ENCODE data around the gene HOXA4. TPM values are rescaled to one million over a fixed set of nuclear protein-coding genes. Genes with fewer than 3 reads are reported as not detected.

Gene HOXA4
- total RNA-seq, 1 experiment from 2014 or later: not detected

DNA sequence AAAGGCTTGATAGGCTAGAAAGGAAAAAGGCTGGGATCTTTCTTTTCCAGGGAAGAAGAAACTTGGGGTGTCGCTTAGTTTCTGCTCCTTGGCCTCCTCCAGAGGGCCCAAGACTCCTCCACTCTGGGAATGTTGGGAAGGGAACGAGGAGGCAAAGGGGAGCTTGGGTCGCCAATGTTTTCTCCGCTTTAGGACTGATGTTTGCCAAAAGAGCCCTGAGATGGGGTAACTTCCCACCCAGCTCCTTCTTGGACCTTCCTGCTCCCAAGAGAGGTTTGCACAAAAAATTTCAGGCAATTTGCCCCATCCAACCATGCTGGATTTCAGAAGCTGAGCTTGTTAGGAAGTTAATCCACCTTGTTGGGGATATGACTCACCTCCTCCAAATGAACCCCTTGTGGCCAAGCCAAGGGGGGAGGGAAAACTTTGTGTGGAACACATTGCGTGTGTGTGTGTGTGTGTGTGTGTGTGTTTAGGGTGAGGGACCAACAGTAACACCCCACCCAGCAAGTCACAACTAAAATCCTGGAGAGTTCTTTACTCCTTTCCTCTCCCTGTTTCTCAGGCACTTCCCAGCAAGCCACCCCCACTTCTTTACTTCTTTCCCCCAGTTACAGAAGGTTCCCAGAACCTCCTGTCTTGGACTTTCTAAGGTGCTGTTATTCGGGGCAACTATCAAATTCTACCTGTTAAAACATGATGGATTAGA, 19.4 kb downstream of the HOXA4 start (continued):
- TF ChIP-seq ZNF219 (CRISPR knock-in tag; IDR thresholded peaks at IDR 0.05; ENCODE audit: borderline replicate concordance): no peak

DNA sequence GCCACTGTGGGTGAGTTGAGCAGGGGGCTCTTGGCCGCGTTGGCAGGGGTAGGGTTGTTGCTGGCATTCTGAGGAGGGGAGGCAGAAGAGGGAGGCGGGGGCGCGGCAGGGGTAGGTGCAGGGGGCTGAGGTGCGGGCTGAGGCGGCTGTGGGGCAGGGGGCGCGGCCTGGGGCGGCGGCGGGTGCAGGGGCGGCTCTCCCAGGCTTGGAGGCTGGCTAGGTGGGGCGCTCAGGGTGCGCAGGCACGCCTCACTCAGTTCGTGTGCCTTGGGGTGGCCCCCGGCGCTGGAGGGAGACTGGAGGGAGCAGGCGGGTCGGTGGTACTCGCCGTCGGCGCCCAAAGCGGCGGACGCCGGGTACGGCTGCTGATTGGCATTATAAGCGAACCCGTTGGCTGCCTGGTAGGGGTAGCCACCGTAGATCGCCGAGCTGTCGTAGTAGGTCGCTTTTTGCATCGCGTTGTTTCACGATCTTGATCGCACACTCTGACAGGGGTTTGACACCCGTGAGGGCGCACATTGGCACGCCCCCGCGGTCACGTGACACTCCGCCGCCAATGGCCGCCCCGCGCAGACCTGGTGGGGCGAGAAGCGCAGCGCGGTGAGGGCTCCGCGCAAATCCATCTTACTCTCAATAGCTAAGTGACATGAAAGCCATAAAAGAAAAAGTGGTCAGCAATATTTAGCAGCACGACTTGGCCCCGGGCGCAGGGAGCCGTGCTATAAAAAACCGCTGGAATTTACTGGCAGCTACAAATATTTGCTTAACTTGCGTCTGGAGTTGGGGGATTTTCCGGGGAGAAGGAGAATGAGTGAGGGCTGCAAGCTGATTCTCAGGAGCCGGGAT, 20.1 kb downstream of the HOXA4 start:
- no peaks in the 10 kb centered on the region; the same call in 1 of the 2 replicates for H3K36me3 Mint-ChIP-seq
- H3K4me3 Mint-ChIP-seq: peak overlapping the region; percentile 55
- H3K4me1 Mint-ChIP-seq: peaks cover 26% of the 10 kb centered on the region
- no peak for TF ChIP-seq ZNF138 (CRISPR knock-in tag; conservative IDR thresholded peaks at IDR 0.05)
- peak; percentile 80 for TF ChIP-seq NFYB (CRISPR knock-in tag; conservative IDR thresholded peaks at IDR 0.05; ENCODE audit: low read depth)
- TF ChIP-seq, protein P1, sequence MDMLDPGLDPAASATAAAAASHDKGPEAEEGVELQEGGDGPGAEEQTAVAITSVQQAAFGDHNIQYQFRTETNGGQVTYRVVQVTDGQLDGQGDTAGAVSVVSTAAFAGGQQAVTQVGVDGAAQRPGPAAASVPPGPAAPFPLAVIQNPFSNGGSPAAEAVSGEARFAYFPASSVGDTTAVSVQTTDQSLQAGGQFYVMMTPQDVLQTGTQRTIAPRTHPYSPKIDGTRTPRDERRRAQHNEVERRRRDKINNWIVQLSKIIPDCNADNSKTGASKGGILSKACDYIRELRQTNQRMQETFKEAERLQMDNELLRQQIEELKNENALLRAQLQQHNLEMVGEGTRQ (CRISPR knock-in tag; IDR thresholded peaks at IDR 0.05): peak; percentile 93
- TF ChIP-seq ZMAT4 (CRISPR knock-in tag; IDR thresholded peaks at IDR 0.05): no peak
- TF ChIP-seq, protein P2, sequence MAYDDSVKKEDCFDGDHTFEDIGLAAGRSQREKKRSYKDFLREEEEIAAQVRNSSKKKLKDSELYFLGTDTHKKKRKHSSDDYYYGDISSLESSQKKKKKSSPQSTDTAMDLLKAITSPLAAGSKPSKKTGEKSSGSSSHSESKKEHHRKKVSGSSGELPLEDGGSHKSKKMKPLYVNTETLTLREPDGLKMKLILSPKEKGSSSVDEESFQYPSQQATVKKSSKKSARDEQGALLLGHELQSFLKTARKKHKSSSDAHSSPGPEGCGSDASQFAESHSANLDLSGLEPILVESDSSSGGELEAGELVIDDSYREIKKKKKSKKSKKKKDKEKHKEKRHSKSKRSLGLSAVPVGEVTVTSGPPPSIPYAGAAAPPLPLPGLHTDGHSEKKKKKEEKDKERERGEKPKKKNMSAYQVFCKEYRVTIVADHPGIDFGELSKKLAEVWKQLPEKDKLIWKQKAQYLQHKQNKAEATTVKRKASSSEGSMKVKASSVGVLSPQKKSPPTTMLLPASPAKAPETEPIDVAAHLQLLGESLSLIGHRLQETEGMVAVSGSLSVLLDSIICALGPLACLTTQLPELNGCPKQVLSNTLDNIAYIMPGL (CRISPR knock-in tag; IDR thresholded peaks at IDR 0.05): no peak
- TF ChIP-seq, protein P3, sequence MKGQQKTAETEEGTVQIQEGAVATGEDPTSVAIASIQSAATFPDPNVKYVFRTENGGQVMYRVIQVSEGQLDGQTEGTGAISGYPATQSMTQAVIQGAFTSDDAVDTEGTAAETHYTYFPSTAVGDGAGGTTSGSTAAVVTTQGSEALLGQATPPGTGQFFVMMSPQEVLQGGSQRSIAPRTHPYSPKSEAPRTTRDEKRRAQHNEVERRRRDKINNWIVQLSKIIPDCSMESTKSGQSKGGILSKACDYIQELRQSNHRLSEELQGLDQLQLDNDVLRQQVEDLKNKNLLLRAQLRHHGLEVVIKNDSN (CRISPR knock-in tag; IDR thresholded peaks at IDR 0.05): peak; percentile 91
- ATAC-seq (peak; percentile 14), DNase-seq (ENCODE audit: low spot score) (peak; percentile 72)
- H3K9me3 Mint-ChIP-seq: no peaks in the 10 kb centered on the region
- H3K27me3 Mint-ChIP-seq (ENCODE audit: low read depth): peaks cover 95% of the 10 kb centered on the region
- no peak overlapping the region for H3K27ac Mint-ChIP-seq
- ChIA-PET CTCF (interaction anchor here (1.0 to 1.4 kb wide), 4 partner anchors 9 to 50 kb away, joined by 3 to 4 read pairs (median 4); partner anchors contain the start of gene HOXA1), POLR2A (no interaction called here)

DNA sequence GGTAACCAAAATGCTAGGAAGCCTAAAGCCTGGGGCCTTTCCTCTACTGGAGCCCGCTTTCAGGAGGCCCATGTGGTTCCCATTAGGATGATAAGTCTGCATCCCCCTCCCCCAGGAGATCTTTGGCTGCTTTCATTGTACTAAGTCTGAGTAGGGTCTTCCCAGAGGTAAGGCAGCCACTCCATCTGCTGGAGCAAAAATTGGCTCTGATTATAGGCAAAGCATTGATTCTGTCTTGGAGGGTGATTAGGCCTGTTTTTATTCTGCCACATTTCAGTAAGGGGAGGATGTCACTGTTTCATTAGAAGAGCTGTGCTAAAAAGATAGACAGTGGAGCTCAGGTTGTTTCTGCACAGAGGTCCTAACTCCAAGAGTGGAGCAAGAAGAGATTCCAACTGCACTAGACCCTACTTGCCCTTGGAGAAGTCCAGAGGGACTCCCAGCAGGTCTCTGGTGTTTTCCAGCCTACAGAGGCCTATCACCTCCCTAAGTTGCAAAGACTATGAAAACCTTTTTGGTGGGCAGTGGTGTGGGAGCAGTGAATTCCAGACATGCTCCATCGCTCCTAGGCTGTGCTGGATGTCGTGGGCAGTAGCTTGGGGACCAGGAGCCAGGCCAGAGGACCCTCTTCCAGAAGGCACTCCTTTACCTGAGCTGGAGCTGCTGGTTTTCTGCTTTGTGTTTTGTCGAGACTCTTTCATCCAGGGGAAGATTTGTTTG, 20.9 kb downstream of the HOXA4 start:
- no peaks in the 10 kb centered on the region; the same call in 1 of the 2 replicates for H3K36me3 Mint-ChIP-seq
- POLR2A ChIA-PET: interaction anchor here (0.8 kb wide), 1 partner anchor 7 kb away, joined by 3 read pairs; no protein-coding TSS in a partner anchor
- TF ChIP-seq, protein P2 (CRISPR knock-in tag; IDR thresholded peaks at IDR 0.05): no peak
- no peak for TF ChIP-seq NFATC4 (CRISPR knock-in tag; IDR thresholded peaks at IDR 0.05)
- H3K9me3 Mint-ChIP-seq: no peaks in the 10 kb centered on the region
- DNase-seq (ENCODE audit: low spot score) (no peak), ATAC-seq (no peak)
- CTCF ChIA-PET: interaction anchor here (1.0 to 1.9 kb wide), 6 partner anchors 11 to 266 kb away, joined by 3 to 4 read pairs (median 4); partner anchors contain the start of gene HOXA1
- peaks cover 26% of the 10 kb centered on the region for H3K4me1 Mint-ChIP-seq
- peak overlapping the region; percentile 54 for H3K4me3 Mint-ChIP-seq
- no peak overlapping the region for H3K27ac Mint-ChIP-seq
- H3K27me3 Mint-ChIP-seq (ENCODE audit: low read depth): peaks cover 95% of the 10 kb centered on the region

Measured in WTC11 (cell line).